OCI-LY1 (cell line): ENCODE results near the gene LPCAT1.

Experiments
- H2AFZ ChIP-seq: fragments of 200-600 bp; sonication (generic), shearing (Covaris generic); 2 replicates; pipeline ENCODE4 v1.6.0; 2014; ENCODE audit warnings: antibody characterized with exemption, mild to moderate bottlenecking, low read length
- H3F3A ChIP-seq: fragments of 200-600 bp; sonication (generic), shearing (Covaris generic); 2 replicates; pipeline ENCODE4 v1.6.0; 2014; ENCODE audit warnings: mild to moderate bottlenecking, antibody characterized with exemption, low read length, moderate library complexity; ENCODE audit not compliant: insufficient read depth
- H3K27ac ChIP-seq: fragments of 200-600 bp; sonication (generic); 2 replicates; pipeline ENCODE4 v1.5.1; 2014; ENCODE audit warnings: low read length, mixed run types, mild to moderate bottlenecking, low read depth; ENCODE audit not compliant: poor library complexity, severe bottlenecking
- H3K27me3 ChIP-seq: fragments of 200-600 bp; sonication (generic); 2 replicates; pipeline ENCODE4 v1.6.0; 2014; ENCODE audit warnings: antibody characterized with exemption, mild to moderate bottlenecking, low read length, moderate library complexity; ENCODE audit not compliant: insufficient read depth
- H3K36me3 ChIP-seq: fragments of 200-600 bp; sonication (generic); 2 replicates; pipeline ENCODE4 v1.6.1; 2014; ENCODE audit warnings: mild to moderate bottlenecking, antibody characterized with exemption, low read length, moderate library complexity, mixed read lengths; ENCODE audit not compliant: insufficient read depth
- H3K4me1 ChIP-seq: fragments of 200-600 bp; sonication (generic); 2 replicates; pipeline ENCODE4 v1.5.1; 2014; ENCODE audit warnings: mild to moderate bottlenecking, low read length, moderate library complexity; ENCODE audit not compliant: insufficient read depth, severe bottlenecking
- H3K4me2 ChIP-seq: fragments of 200-600 bp; sonication (generic), shearing (Covaris generic); 2 replicates; pipeline ENCODE4 v1.6.1; 2014; ENCODE audit warnings: low read length
- H3K4me3 ChIP-seq: fragments of 200-600 bp; sonication (generic); 2 replicates; pipeline ENCODE4 v1.5.1; 2014; ENCODE audit warnings: low read length, low read depth, mild to moderate bottlenecking, mixed read lengths; ENCODE audit not compliant: poor library complexity, severe bottlenecking
- H3K79me2 ChIP-seq: fragments of 200-600 bp; shearing (Covaris generic); 2 replicates; pipeline ENCODE4 v1.6.1; 2016; ENCODE audit warnings: mixed run types, low read length, mixed read lengths; ENCODE audit not compliant: insufficient read depth
- H3K9ac ChIP-seq: fragments of 200-600 bp; sonication (generic), shearing (Covaris generic); 2 replicates; pipeline ENCODE4 v1.6.1; 2014; ENCODE audit warnings: mild to moderate bottlenecking, low read length, mixed read lengths
- H3K9me2 ChIP-seq: fragments of 200-600 bp; sonication (generic), shearing (Covaris generic); 2 replicates; pipeline ENCODE4 v1.6.1; 2014; ENCODE audit warnings: low read depth, mild to moderate bottlenecking, low read length, mixed read lengths
- H3K9me3 ChIP-seq: fragments of 200-600 bp; shearing (Covaris generic); 2 replicates; pipeline ENCODE4 v1.6.1; 2014; ENCODE audit warnings: low read length, mixed read lengths
- H4K20me1 ChIP-seq: fragments of 200-600 bp; sonication (generic), shearing (Covaris generic); 2 replicates; pipeline ENCODE4 v1.6.0; 2016; ENCODE audit warnings: mild to moderate bottlenecking, low read length; ENCODE audit not compliant: insufficient read depth
- CTCF ChIP-seq: fragments of 200-600 bp; sonication (generic), shearing (Covaris generic); IDR thresholded peaks from 2 replicates; pipeline ENCODE4 v1.5.1; 2017; ENCODE audit warnings: mild to moderate bottlenecking, antibody characterized with exemption, low read length, moderate library complexity, mixed read lengths
- EZH2 ChIP-seq: fragments of 200-600 bp; sonication (generic), shearing (Covaris generic); IDR thresholded peaks from 2 replicates; pipeline ENCODE4 v1.8.0; 2017; ENCODE audit warnings: borderline replicate concordance, mixed run types, mild to moderate bottlenecking, antibody characterized with exemption, low read length, moderate library complexity, mixed read lengths

The LPCAT1 gene

GRCh38 chr5:1464511-1464910 is 59.2 kb downstream of the LPCAT1 start:
- no peaks in the 10 kb centered on the region for H3F3A ChIP-seq
- H3K9me3 ChIP-seq, result no peaks in the 10 kb centered on the region
- H3K36me3 ChIP-seq, result 0 out of 2 replicates have a peak, but pooled peaks cover 9% of the 10 kb centered on the region
- H3K4me1 ChIP-seq, result no peaks in the 10 kb centered on the region
- H3K9me2 ChIP-seq, result no peaks in the 10 kb centered on the region
- no peak overlapping the region for H3K4me2 ChIP-seq
- no peak overlapping the region for H2AFZ ChIP-seq
- H4K20me1 ChIP-seq, result no peaks in the 10 kb centered on the region
- no peak overlapping the region for H3K27ac ChIP-seq
- no peak overlapping the region for H3K9ac ChIP-seq
- H3K79me2 ChIP-seq, result no peaks in the 10 kb centered on the region
- H3K4me3 ChIP-seq, result no peak overlapping the region
- no peaks in the 10 kb centered on the region for H3K27me3 ChIP-seq
- no peak for TF ChIP-seq CTCF
- no peak for TF ChIP-seq EZH2

- Histone ChIP-seq H3K9me3 (no peaks in the 10 kb centered on the region), H3K4me3 (no peak overlapping the region), H2AFZ (no peak overlapping the region), H3K4me2 (no peak overlapping the region), H3K4me1 (no peaks in the 10 kb centered on the region), H3K36me3 (0 out of 2 replicates have a peak, but pooled peaks cover 9% of the 10 kb centered on the region), H3K27ac (no peak overlapping the region), H3F3A (no peaks in the 10 kb centered on the region), H3K9ac (no peak overlapping the region), H4K20me1 (no peaks in the 10 kb centered on the region), H3K79me2 (no peaks in the 10 kb centered on the region), H3K27me3 (no peaks in the 10 kb centered on the region), H3K9me2 (no peaks in the 10 kb centered on the region)
- no peak for TF ChIP-seq CTCF
These were observed 59.7 kb downstream of the LPCAT1 start for GRCh38 chr5:1464096-1464446.

GRCh38 chr5:1463326-1464095 is 60.2 kb downstream of the LPCAT1 start:
- H3K4me3 ChIP-seq, result no peak overlapping the region
- no peaks in the 10 kb centered on the region for H3F3A ChIP-seq
- H3K9ac ChIP-seq, result no peak overlapping the region
- no peaks in the 10 kb centered on the region for H3K27me3 ChIP-seq
- H4K20me1 ChIP-seq, result no peaks in the 10 kb centered on the region
- no peaks in the 10 kb centered on the region for H3K79me2 ChIP-seq
- H2AFZ ChIP-seq, result no peak overlapping the region
- no peaks in the 10 kb centered on the region for H3K4me1 ChIP-seq
- 0 out of 2 replicates have a peak, but pooled peaks cover 9% of the 10 kb centered on the region for H3K36me3 ChIP-seq
- TF ChIP-seq CTCF (no peak), EZH2 (no peak)
- H3K4me2 ChIP-seq, result no peak overlapping the region
- no peaks in the 10 kb centered on the region for H3K9me2 ChIP-seq
- no peaks in the 10 kb centered on the region for H3K9me3 ChIP-seq
- no peak overlapping the region for H3K27ac ChIP-seq
